ENCODE results near the gene RIMS4.

Gene RIMS4

DNA sequence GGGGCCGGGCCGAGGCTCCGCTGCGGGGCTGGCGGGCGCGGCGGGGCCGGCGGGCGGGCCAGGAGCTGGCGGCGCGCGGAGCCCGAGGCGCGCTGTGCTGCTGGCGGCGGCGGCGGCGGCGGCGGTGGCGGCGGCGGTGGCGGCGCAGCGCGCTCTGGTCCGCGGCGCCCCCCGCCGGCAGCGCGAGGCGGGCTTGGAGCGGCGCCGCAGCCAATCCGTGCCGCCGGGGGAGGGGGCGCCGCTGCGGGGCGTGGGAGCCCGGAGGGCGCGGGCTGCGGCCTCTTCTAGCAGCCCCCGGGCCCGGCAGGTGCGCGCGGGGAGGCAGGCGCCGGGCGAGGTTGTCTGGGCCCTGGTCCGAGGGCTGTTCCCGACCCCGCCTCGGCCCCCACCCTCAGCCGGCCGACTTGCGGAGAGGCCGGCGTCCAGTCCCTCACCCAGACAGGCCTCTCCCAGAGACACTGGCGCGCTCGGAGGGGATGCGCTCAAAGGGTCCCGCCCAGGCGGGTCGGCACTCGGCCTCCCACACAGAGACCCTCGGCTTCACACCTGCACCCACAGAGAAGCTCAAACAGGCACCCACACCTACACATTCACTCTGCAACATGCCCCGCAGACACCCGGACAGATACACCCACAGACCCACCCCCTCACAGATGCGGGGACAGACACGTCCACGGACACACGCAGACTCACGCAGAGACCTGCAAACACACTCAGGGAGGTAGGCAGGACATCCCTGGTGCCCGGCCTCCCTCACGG lies at the start of gene RIMS4:
Gene RIMS4, minus strand, starts transcription at position 156 of the 759 bp plus-strand sequence. CDS start 275 bp downstream, outside the sequence.
- DNase-seq: peak; percentile 50

DNA sequence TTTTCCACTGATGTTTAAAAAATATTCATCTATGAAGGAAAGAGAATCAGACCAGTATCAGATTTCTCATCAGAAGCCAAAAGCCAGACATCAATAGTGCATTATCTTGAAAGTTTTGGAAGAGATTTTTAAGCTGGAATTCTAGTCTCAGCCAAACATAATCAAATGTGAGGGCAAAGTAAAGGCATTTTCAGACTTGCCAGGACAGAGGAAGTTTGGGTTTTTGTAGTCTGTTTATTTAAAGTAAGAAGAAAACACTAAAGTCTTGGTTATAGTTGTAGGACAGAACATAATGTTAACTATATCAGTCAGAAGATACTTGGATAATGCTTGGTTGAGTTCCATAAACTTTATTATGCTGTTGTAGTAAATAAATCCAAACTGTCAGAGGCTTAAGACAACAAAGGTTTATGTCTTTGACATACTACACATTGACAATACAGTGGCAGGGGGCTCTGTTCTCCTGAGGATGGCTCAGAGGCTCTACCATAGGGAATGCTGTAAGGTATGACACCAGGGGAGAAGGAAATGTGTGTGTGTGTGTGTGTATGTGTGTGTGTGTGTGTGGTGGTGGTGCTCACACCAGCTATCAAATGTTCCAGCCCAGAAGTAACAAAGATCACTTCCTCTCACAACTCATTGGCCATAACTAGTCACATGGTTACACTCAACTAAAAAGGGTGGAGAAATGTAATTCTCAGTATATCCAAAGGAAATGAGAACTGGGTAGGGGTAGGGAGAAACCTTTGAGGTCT lies 48.4 kb upstream of the RIMS4 start:
- DNase-seq: no peak

DNA sequence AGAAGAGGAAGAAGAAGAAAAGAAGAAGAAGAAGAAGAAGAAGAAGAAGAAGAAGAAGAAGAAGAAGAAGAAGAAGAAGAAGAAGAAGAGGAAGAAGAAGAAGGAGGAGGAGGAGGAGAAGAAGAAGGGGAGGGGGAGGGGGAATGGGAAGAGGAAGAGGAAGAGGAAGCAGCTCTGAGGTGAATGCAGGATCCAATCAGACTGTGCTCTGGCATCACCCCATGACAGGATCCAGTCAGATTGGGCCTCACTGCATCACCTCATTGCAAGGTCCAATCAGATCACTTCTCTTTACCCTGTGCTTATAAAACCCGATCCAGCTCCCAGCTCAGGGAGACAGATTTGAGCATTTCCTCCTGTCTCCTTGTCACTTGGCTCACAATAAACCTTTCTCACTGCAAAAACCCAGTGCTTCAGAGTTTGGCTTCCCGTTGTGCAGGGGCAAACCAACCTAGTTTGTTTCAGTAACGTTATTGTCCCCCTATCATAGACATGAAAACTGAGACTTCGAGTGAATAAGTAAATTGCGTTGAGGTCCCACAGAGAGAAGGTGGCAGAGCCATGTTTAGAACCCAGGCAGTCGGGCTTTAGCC lies 46.6 kb upstream of the RIMS4 start:
- no peak for DNase-seq

DNA sequence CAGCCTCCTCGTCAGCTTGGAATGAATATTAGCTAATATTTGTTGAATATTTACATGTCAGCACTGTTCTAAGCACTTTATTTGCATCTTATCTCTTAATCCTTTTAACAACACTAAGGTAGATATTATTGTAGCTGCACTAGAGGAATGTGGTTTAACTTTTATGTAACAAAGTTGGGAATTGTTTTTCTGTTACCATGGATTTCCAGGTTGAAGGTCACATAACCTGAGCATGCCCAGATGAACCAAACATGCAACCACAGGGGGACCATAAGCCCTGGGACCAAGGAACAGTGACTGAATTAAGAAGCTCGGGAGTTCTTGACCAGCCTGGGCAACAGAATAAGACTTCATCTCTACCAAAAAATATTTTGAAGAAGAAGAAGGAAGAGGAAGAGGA lies 46.1 kb upstream of the RIMS4 start:
- DNase-seq: no peak

DNA sequence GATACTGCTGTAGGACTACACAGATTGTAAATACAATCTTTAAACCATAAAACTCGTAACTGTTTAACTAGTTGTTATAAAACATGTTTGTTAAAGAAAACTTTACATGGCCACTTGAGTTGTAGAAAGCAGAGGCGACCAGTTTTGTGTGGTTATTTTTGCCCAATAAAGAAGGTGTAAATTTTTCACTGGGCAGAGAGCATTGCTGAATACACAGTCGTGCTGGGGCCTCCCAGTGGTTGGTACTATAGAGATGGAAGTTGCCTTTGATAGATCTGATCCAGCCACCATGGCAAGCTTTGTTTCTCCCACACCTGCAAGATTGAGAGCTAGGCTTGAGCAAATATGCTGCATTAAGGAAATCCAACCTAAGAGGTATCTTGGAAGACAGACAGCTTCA lies 41.2 kb upstream of the RIMS4 start:
- no peak for DNase-seq

DNA sequence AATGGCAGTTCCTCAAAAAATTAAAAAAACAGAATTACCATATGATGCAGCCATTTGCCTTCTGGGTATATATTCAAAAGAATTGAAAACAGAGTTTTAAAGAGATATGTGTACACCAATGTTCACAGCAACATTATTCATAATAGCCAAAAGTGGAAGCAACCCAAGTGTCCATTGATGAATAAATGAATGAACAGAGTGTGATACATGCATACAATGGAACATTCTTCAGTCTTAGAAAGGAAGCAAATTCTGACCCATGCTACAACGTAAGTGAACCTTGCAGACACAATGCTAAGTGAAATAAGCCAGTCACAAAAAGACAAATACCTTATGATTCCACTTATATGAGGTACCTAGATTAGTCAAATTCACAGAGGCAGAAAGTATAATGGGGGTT lies 40.5 kb upstream of the RIMS4 start:
- no peak for DNase-seq

DNA sequence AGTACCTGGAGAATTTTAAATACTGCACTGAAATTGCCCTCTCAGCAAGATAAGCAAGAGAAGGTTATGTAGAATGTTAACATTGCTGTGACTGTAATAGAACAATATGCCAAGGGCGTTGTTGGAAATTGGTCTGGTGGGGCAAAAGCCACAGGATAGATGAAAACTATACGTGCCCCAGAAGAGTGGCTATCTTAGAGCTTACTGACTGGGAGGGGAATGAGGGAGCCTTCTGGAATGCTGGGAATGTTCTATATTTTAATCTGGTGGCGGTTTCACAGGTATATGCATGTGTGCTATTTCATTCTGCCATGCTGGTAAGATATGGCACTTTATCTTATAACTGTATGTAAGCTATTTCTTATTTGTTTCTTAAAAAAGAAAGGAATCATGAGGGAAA lies 39.9 kb upstream of the RIMS4 start:
- DNase-seq: no peak

DNA sequence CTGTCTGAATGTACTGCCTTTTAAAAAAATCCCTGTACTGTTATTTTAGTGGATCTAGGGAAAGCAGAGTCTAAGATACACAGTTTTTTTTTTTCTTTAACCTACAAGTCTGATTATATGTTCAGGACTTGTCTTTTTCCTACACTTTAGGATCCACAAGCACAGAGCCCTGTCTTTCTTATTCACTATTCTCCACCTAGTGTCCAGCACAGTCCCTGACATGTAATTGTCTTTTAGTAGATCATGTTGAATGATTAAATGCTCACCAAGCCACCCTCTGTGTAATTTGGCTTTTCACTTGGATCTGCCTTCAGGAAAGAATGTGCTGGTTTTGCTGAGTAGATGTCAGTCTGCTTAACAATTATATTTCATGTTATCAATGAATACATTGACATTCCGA lies 39.4 kb upstream of the RIMS4 start:
- DNase-seq: no peak

DNA sequence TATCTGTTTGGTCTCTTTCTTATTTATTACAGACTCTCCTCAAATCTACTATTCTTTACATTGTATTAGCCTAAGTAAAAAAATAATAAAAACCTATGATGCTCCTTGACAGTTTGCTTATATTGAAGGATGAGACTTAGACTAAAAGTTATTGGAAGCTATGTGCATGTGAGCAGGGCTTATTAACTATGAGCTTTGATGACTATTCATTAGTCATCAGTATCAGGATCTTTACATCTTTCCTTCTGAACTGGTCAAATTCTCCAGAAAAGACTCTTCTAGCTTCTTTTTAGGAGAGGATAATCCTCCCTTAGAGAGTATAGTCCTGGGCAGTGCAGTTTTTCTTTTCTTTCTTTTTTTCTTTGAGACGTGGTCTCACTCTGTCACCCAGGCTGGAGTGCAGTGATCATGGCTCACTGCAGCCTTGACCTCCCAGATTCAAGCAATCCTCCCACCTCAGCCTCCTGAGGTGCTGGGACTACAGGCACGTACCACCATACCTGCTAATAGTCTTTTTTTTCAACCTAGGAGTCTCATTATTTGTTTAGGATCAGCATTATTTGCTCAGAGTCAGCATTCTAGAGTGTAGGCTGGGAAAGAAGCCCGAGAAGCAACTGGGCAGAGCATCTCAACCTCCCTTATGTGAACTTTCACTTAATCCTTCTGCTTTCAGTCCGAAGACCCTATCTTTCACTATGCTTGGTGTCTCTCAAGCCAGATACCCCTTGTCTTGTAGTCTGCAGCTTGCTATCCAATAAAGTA lies 38.1 kb upstream of the RIMS4 start:
- no peak for DNase-seq

DNA sequence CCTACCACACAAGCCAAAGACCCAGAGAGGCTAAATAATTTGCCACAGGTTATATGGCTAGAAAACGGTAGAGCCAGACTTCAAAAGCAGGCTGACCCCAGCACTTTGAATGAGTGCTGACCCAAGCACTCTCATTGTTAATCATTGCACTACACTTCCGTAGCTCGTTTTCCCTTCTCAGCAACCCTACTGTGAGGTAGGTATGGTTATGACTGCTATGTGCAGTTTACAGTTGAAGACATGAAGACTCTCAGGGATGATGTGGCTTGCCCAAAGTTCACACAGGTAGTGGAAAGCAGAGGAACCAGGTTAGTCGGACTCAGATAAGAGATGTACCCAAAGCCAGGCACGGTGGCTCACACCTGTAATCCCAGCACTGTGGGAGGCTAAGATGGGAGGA lies 33.5 kb upstream of the RIMS4 start:
- DNase-seq: no peak

DNA sequence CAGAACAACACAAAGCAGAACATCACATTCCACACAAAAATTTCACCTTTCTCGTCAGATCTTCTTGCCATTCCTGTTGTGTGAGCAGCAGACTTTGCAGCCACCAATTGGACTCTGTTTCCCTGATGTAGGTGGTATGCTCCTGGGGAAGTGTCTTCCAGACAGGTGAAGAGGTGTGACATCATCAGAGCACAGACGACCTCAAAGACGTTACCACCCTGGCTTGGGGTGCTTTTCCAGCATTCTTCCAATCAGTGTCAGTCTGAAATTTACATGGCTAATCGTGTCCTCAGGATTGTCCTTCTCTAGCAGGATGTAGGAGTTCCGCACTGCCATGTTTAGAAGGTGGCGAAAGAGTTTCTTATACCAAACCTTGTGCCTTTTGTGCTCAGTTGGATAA lies 31.6 kb upstream of the RIMS4 start:
- no peak for DNase-seq

DNA sequence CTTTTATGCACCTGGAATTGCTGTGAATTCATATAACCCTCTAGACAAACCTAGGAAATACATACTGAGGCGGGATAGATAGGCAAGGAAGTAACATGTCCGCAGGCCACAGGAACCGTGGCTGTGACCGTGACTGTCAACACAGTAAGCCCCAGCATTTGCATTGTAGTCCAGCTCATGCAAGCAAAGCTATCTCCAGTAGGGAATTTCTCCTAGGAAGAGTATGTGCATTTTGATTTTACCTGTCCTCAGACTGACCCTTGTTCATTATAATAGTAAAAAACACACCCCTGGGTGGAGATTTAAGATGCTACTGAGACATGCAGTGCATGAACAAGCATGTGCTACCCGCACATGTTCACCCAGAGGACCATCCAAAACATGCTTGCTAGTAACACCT lies 30.5 kb upstream of the RIMS4 start:
- DNase-seq: no peak

DNA sequence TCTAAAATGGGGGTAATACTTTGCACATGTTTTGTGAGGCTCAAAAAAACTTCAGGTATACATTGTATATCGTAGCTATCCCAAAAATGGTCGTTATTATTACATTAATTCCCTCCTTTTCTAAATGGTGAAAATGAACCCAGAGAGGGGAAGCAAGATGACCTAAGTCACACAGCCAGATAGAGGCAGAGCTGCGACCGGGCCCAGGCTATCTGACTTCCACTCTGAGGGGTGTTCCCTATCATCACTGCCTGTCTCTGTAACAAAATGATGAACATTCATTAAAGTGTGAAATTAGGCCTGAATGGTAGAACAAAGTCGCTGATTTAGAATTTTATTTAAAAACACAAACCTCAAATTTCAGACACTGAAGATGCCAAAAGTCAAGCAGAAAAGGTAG lies 29.1 kb upstream of the RIMS4 start:
- no peak for DNase-seq

DNA sequence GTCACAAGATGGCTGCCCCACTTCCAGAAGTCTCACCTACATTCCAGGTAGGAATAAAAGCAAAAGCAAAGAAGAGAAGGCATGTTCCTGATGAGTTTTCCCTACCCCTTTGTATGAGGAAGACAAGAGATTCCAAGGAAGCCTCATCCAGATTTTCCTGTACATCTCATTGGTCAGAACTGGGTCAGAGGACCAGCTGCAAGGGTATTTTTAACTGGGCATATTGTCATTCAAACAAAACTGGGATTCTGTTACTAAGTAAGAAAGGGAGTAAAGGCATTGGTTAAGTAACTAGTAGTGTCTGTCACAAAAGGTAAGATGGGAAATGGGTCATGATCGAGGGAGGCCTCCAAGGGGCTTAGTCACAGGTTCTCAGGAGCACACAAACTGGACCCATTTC lies 28.2 kb upstream of the RIMS4 start:
- no peak for DNase-seq

DNA sequence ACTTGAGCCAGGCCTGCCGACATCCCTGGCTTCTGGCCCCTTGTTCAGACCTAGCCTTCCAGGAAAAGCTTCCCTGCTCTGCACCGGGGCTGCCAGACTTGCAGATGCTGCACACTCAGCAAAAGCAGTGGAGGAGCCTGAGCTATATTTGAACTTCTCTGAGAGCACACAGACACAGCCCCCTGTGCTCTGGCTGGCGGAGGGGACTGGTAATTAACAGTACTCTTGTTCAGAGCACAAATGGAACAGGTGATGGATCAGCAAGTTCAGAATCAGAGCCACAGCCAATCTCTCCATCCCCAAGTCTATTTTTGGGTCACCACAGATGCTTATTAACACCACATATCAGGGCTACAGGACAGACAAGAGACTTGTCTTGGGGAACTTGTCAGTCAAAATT lies 27.6 kb upstream of the RIMS4 start:
- DNase-seq: no peak

DNA sequence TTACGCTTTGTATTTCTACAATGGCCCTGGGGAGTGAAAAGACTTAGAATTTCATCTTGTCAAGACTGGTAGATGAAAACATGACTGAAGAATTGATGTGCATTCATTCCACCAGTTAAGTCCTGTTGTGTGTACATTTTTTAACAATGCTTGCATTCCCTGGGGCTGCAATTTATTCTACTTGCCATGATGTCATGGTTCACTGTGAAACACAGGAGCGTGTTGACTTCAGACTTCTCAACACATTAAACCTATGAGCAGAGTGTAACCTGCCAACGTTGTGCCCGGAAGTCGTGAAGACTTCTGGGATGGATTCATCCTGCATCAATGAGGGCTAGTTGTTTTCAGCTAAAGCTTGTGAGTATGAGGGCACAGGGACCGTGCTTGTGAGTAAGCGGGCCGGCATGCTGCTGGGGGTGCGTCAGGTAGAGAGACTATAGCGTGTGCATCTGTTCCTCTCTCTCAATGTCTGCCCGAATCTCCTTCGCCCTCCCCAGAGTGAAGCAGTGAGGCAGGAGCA lies 26.3 kb upstream of the RIMS4 start:
- no peak for DNase-seq

DNA sequence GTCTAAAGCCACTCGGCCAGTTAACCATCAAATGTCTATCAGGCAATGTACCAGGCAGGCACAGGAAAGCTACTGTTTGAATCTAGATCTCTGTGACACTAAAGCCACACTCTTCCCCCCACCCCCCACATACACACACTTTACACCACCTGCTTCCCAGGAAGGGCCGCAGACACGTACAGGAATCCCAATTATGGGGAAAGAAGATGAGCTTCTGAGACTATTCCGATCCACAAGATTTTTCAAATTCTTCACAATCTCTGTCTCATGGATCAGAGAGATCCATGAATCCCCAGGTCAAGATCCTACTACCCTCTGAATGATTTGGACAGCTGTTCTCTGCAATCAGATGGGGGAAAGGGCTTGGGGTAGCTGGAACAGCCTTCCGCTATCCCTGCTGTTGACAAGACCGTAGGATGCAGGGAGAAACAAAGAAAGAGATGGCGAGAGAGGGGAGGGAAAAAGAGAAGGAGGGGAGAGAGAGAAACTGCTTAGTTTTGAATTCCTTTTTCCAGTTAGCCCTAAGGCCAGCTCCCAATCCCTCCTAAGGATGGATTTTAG lies 25.4 kb upstream of the RIMS4 start:
- no peak for DNase-seq

DNA sequence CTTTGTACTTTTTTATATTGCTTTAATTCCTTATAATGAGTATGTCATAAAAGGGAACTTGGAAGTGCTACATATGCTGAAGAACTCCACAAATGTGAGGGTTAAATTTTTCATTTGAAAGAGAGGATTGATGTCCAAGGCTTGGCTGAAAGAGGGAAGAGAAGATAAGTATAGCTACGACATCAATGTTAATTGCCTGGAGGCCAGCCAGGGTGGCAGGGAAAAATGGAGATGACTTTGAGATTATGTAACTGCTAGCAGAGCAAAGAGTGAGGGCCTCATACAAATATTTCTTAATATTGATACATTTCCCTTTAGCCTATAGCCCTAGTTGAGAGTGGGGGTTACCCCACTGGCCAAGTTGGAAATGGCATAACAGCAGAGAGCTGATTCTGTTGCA lies 24.8 kb upstream of the RIMS4 start:
- no peak for DNase-seq

DNA sequence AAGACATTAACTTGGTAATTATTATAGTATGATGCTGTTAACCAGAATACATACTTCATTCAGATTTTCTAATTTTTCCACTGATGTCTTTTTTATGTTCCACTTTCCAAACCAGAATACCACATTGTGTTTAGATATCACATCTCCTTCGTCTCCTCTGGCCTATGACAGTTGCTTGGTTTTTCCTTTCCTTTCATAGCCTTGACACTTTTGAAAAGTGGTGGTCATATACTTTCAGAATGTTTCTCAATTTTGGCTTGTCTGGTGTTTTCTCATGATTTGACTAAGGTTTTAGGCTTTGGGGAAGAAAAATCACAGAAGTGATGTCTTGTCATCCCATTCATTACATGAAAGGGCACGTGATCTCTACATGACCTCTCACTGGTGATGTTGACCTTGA lies 24.3 kb upstream of the RIMS4 start:
- no peak for DNase-seq

DNA sequence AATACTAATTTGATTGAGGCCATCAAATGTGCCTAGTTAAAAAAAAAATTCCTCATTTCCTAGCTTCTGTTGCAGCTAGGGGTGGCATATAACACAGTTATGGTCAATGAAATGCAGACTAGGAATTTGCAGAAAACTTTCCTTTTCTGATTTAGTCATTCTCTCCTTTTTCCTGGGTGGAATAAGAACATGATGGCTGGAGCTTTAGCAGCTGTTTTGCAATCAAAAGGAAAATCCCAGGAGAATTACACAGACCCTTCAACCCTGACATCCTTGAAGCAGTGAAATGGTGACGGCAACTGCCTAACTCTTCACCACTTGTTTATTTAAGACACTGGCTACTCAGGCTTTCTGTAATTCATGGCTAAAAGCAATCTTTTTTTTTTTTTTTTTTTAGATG lies 23.1 kb upstream of the RIMS4 start:
- DNase-seq: no peak

DNA sequence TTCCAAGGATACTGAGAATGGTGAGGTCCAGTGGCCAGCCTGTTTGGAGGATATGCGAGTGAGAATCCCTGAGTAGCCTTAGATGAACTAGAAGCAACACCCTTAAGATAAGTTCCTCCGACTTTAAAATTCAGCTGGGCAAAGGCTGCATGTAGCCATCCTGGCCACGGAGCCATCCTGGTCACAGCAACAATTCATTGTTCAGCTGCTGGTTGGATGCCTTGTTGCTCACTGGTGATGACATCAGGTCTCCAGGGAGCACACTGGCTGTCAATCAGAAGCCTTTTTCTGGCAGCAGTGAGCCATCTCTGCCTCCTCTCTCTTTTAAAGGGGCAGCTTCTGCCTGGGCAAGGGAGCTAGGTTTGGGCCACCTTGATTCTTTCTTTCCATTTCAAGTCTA lies 22.4 kb upstream of the RIMS4 start:
- DNase-seq: no peak

DNA sequence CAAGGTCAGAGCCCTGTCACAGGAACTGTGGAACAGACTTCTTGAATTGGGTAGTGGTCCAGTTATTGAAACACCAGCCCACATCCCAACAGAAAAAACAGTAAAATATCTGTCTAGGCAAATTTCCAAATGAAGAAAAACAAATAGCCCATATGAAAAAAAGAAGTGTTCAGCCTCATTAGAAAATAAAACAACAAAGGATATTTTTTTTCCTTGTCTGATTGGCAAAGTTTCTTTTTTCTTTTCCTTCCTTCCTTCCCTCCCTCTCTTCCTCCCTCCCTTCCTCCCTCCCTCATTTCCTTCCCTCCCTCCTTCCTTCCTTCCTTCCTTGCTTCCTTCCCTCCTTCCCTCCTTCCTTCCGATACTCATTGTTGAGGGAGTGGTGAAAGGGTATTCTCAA lies 20.6 kb upstream of the RIMS4 start:
- no peak for DNase-seq

DNA sequence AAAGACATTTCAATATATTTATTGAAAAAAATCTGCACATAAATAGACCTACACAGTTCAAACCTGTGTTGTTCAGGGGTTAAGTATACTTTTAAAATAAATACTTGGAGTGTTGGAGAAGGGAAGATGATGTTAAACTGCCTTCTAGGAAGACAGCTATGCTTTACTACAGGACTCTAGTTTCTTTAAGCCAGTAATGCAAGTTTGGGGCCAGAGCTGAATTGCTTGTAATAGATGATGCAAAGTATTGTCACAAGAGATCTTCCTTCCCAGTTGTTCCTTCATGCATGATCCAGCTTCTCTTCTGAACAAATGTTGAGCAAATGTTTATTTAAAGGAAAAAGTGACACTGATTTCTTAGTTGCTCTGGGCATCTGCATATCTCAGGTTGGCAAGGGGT lies 20.2 kb upstream of the RIMS4 start:
- no peak for DNase-seq
